ENCODE results near the gene LRRC4B. TPM values are rescaled to one million over a fixed set of nuclear protein-coding genes. Genes with fewer than 3 reads are reported as not detected.

LRRC4B gene
- total and polyA plus RNA-seq, 2 of the 4 experiments (the other 2 are of a cell fraction), result 0.03 TPM; not detected in 1

- Histone ChIP-seq H2AFZ (replicated peaks; ENCODE audit: low read length, poor library complexity) (no peak overlapping the region), H3K79me1 (ENCODE audit: low read depth in 1 of 2, low read length in 2 of 2) (no peaks in the 10 kb centered on the region), H2AK9ac (replicated peaks; ENCODE audit: low read depth, low read length, poor library complexity) (no peak overlapping the region), H4K5ac (ENCODE audit: low read depth, low read length) (no peak overlapping the region), H3K4ac (ENCODE audit: low read depth, low read length) (no peak overlapping the region), H2AK5ac (ENCODE audit: low read depth, low read length) (no peak overlapping the region), H3K36me3 (ENCODE audit: control insufficient read depth, insufficient read depth, low read length) (no peaks in the 10 kb centered on the region), H4K20me1 (ENCODE audit: insufficient read depth, low read length) (no peaks in the 10 kb centered on the region), H2BK120ac (ENCODE audit: low read depth, low read length) (no peak overlapping the region), H3K4me3 (ENCODE audit: insufficient read depth, low read depth, low read length) (no peak overlapping the region), H3K27ac (ENCODE audit: insufficient read depth, low read length) (no peak overlapping the region), H3K14ac (replicated peaks; ENCODE audit: low read depth, low read length) (no peak overlapping the region), H3K27me3 (ENCODE audit: control insufficient read depth, insufficient read depth, low read length) (no peaks in the 10 kb centered on the region), H2BK20ac (ENCODE audit: low read depth, low read length) (no peak overlapping the region), H3K56ac (ENCODE audit: extremely low read depth, insufficient read depth, low read length) (no peak overlapping the region), H2BK15ac (ENCODE audit: low read depth, low read length) (no peak overlapping the region), H3K4me1 (ENCODE audit: control insufficient read depth, insufficient read depth, low read length) (no peaks in the 10 kb centered on the region), H3K9me3 (ENCODE audit: control insufficient read depth, insufficient read depth, low read length) (no peaks in the 10 kb centered on the region), H3K9ac (ENCODE audit: low read depth, low read length) (no peak overlapping the region), H3K18ac (ENCODE audit: low read depth, low read length) (no peak overlapping the region), H4K91ac (ENCODE audit: insufficient read depth, low read depth, low read length) (no peak overlapping the region), H3K4me2 (ENCODE audit: low read depth, low read length) (no peak overlapping the region), H3K9me1 (ENCODE audit: insufficient read depth, low read length) (no peaks in the 10 kb centered on the region), H2BK5ac (ENCODE audit: low read depth, low read length, poor library complexity, severe bottlenecking) (no peak overlapping the region), H4K8ac (ENCODE audit: low read depth in 2 of 2, low read length in 2 of 2) (no peak overlapping the region), H3K23ac (ENCODE audit: low read depth, low read length) (no peak overlapping the region)
- dilution Hi-C loops (cut with HindIII; ENCODE audit: low sequenced_read_pairs, unreplicated experiment) (no loop called here), intact Hi-C loops (cut with micrococcal nuclease) (no loop called here), in situ Hi-C loops (cut with MboI; ENCODE audit: low sequenced_read_pairs) (no loop called here)
- no peak for ATAC-seq (ENCODE audit: low read depth)
- TF ChIP-seq RCOR1 (IDR thresholded peaks at IDR 0.05; ENCODE audit: insufficient replicate concordance, low read length) (no peak), ELK1 (IDR thresholded peaks at IDR 0.05; ENCODE audit: borderline replicate concordance, low read depth, low read length) (no peak), POLR2A (IDR thresholded peaks at IDR 0.05; ENCODE audit: low read depth, low read length) (no peak), MAZ (IDR thresholded peaks at IDR 0.05; ENCODE audit: borderline replicate concordance, low read depth, low read length) (no peak), USF2 (IDR thresholded peaks at IDR 0.05; ENCODE audit: low read depth, low read length) (no peak), RFX5 (IDR thresholded peaks at IDR 0.05; ENCODE audit: low read depth, low read length) (no peak), BHLHE40 (IDR thresholded peaks at IDR 0.05; ENCODE audit: low read depth, low read length) (no peak), SMC3 (IDR thresholded peaks at IDR 0.05; ENCODE audit: low read depth, low read length) (no peak), CEBPB (IDR thresholded peaks at IDR 0.05; ENCODE audit: low read depth, low read length) (no peak), CHD1 (IDR thresholded peaks at IDR 0.05; ENCODE audit: low read depth, low read length) (no peak), FOS (IDR thresholded peaks at IDR 0.05; ENCODE audit: low read depth, low read length) (no peak), MAFK (IDR thresholded peaks at IDR 0.05; ENCODE audit: low read depth, low read length) (no peak), MXI1 (IDR thresholded peaks at IDR 0.05; ENCODE audit: borderline replicate concordance, low read depth, low read length) (no peak), RAD21 (IDR thresholded peaks at IDR 0.05; ENCODE audit: low read length) (no peak)
- DNase-seq, result no peak
- POLR2A ChIA-PET (ENCODE audit: unreplicated experiment), result no interaction called here
- BruUV-seq (replicated peaks), result no TSS peak
- WGBS, 2 experiments (ENCODE audit: extremely low coverage in 2 of 2, insufficient read length in 1 of 2), result 78% methylated on average over 7 of the region's 53 CpGs; no CpG with 5 or more reads in 1 of the 2 experiments
- CTCF ChIA-PET, result no interaction called here
These were observed 51.1 kb downstream of the LRRC4B start for GRCh38 chr19:50516964-50517703.

Measured in IMR-90 (cell line).